Stimulated activated naive CD4-positive, alpha-beta T cell (primary cell): Measurements from ENCODE around the gene GUCD1.
"Not testable (repeated sequence)": the region's sequence is repeated elsewhere in the genome, so short reads cannot be mapped to it uniquely, and the experiment has no call there.

Source experiments
- DNase-seq, 6 experiments: peaks; one replicate each; lab custom pipeline; 2025; lab: John Stamatoyannopoulos, UW

The GUCD1 gene

GRCh38 chr22:24554313-24555164, at the start of gene GUCD1:
TSS of gene GUCD1 (minus strand) at chr22:24555138. CDS start at chr22:24554991, 147 bp downstream.
- peak in 3 of 6 experiments; percentile 15 to 35 (median 31) for DNase-seq

GRCh38 chr22:24603770-24604629, 49.1 kb upstream of the GUCD1 start:
- peak in 1 of 6 experiments; percentile 26 for DNase-seq

GRCh38 chr22:24602847-24603769, 48.2 kb upstream of the GUCD1 start, which contains the start of gene GGT1:
TSS of gene GGT1 (plus strand) at chr22:24603193. CDS start at chr22:24611082, 7,889 bp downstream.
- DNase-seq = not testable (repeated sequence)

GRCh38 chr22:24602105-24602749, 47.3 kb upstream of the GUCD1 start:
- DNase-seq = not testable (repeated sequence)

GRCh38 chr22:24601217-24602104, 46.5 kb upstream of the GUCD1 start:
- DNase-seq = no peak

GRCh38 chr22:24599958-24600715, 45.2 kb upstream of the GUCD1 start:
- DNase-seq = not testable (repeated sequence)

- DNase-seq = no peak
Observed at GRCh38 chr22:24599514-24599913, 44.6 kb upstream of the GUCD1 start.

- not testable (repeated sequence) for DNase-seq
Observed at GRCh38 chr22:24597076-24597475, 42.1 kb upstream of the GUCD1 start.

- no peak for DNase-seq
Observed at GRCh38 chr22:24595863-24596262, 40.9 kb upstream of the GUCD1 start.

- DNase-seq = no peak
Observed at GRCh38 chr22:24595228-24595627, 40.3 kb upstream of the GUCD1 start.

- no peak for DNase-seq
Observed at GRCh38 chr22:24594569-24595120, 39.7 kb upstream of the GUCD1 start.

GRCh38 chr22:24593836-24594568, 39.1 kb upstream of the GUCD1 start:
- DNase-seq = no peak

- not testable (repeated sequence) for DNase-seq
Observed at GRCh38 chr22:24593559-24593835, 38.6 kb upstream of the GUCD1 start.

- no peak for DNase-seq
Observed at GRCh38 chr22:24592851-24593558, 38.1 kb upstream of the GUCD1 start, which contains the start of gene LRRC75B. TSS of gene LRRC75B (minus strand) at chr22:24593073. CDS start at chr22:24593039, 34 bp downstream.

- DNase-seq = no peak
Observed at GRCh38 chr22:24592058-24592850, 37.3 kb upstream of the GUCD1 start.

- no peak for DNase-seq
Observed at GRCh38 chr22:24591286-24591830, 36.4 kb upstream of the GUCD1 start.
